ENCODE measurements around the gene RCAN3.
"Not testable (repeated sequence)": the region's sequence is repeated elsewhere in the genome, so short reads cannot be mapped to it uniquely, and the experiment has no call there.

RCAN3 gene

GRCh38 chr1:24487455-24487854, 15.2 kb upstream of the RCAN3 start:
- H3K4me2 ChIP-seq (ENCODE audit: low read depth, low read length) = no peak overlapping the region
- no peaks in the 10 kb centered on the region for H3K9me3 ChIP-seq (replicated peaks; ENCODE audit: insufficient read depth, low read length)
- no peaks in the 10 kb centered on the region for H3K27me3 ChIP-seq (replicated peaks; ENCODE audit: insufficient read depth, low read length)
- H3K27ac ChIP-seq (ENCODE audit: low read length) = no peak overlapping the region
- DNase-seq = no peak
- H3K4me1 ChIP-seq (ENCODE audit: low read length) = no peaks in the 10 kb centered on the region
- H3K9ac ChIP-seq (ENCODE audit: low read length) = no peak overlapping the region
- H3K79me2 ChIP-seq (ENCODE audit: low read length) = no peaks in the 10 kb centered on the region
- no peak overlapping the region for H3K4me3 ChIP-seq (ENCODE audit: low read length)
- no peaks in the 10 kb centered on the region for H3F3A ChIP-seq (ENCODE audit: insufficient read depth, low read length)
- no peak for TF ChIP-seq CTCF (IDR thresholded peaks at IDR 0.05; ENCODE audit: low read length)
- no peak for TF ChIP-seq EZH2 (optimal IDR thresholded peaks at IDR 0.05; ENCODE audit: low read depth, low read length)
- no peaks in the 10 kb centered on the region for H3K9me2 ChIP-seq (replicated peaks; ENCODE audit: insufficient read depth, low read length)
- no peaks in the 10 kb centered on the region for H3K36me3 ChIP-seq (replicated peaks; ENCODE audit: insufficient read depth, low read length)
- H2AFZ ChIP-seq (ENCODE audit: low read length) = no peak overlapping the region
- no peaks in the 10 kb centered on the region for H4K20me1 ChIP-seq (ENCODE audit: insufficient read depth, low read length)

- H4K20me1 ChIP-seq (ENCODE audit: insufficient read depth, low read length); DNase-seq; H3K27me3 ChIP-seq (replicated peaks; ENCODE audit: insufficient read depth, low read length); H3K4me2 ChIP-seq (ENCODE audit: low read depth, low read length); H3K9me3 ChIP-seq (replicated peaks; ENCODE audit: insufficient read depth, low read length); H2AFZ ChIP-seq (ENCODE audit: low read length); H3F3A ChIP-seq (ENCODE audit: insufficient read depth, low read length); H3K4me1 ChIP-seq (ENCODE audit: low read length); H3K36me3 ChIP-seq (replicated peaks; ENCODE audit: insufficient read depth, low read length); H3K4me3 ChIP-seq (ENCODE audit: low read length); H3K79me2 ChIP-seq (ENCODE audit: low read length); H3K9me2 ChIP-seq (replicated peaks; ENCODE audit: insufficient read depth, low read length); H3K27ac ChIP-seq (ENCODE audit: low read length); H3K9ac ChIP-seq (ENCODE audit: low read length): not testable (repeated sequence)
Observed at GRCh38 chr1:24488159-24488558, 14.5 kb upstream of the RCAN3 start.

- Histone ChIP-seq H3K79me2 (ENCODE audit: low read length) (no peaks in the 10 kb centered on the region), H3K36me3 (replicated peaks; ENCODE audit: insufficient read depth, low read length) (no peaks in the 10 kb centered on the region), H2AFZ (ENCODE audit: low read length) (no peak overlapping the region), H3K4me1 (ENCODE audit: low read length) (no peaks in the 10 kb centered on the region), H4K20me1 (ENCODE audit: insufficient read depth, low read length) (no peaks in the 10 kb centered on the region), H3K4me3 (ENCODE audit: low read length) (no peak overlapping the region), H3K9me3 (replicated peaks; ENCODE audit: insufficient read depth, low read length) (no peaks in the 10 kb centered on the region), H3F3A (ENCODE audit: insufficient read depth, low read length) (no peaks in the 10 kb centered on the region), H3K4me2 (ENCODE audit: low read depth, low read length) (no peak overlapping the region), H3K9me2 (replicated peaks; ENCODE audit: insufficient read depth, low read length) (no peaks in the 10 kb centered on the region), H3K27ac (ENCODE audit: low read length) (no peak overlapping the region), H3K27me3 (replicated peaks; ENCODE audit: insufficient read depth, low read length) (no peaks in the 10 kb centered on the region), H3K9ac (ENCODE audit: low read length) (no peak overlapping the region)
- DNase-seq = no peak
- TF ChIP-seq CTCF (IDR thresholded peaks at IDR 0.05; ENCODE audit: low read length) = no peak
Observed at GRCh38 chr1:24489674-24490073, 13.0 kb upstream of the RCAN3 start.

GRCh38 chr1:24490101-24490781, 12.4 kb upstream of the RCAN3 start:
- Histone ChIP-seq H3K4me2 (ENCODE audit: low read depth, low read length) (no peak overlapping the region), H4K20me1 (ENCODE audit: insufficient read depth, low read length) (no peaks in the 10 kb centered on the region), H3K9me2 (replicated peaks; ENCODE audit: insufficient read depth, low read length) (no peaks in the 10 kb centered on the region), H3K36me3 (replicated peaks; ENCODE audit: insufficient read depth, low read length) (no peaks in the 10 kb centered on the region), H3K4me3 (ENCODE audit: low read length) (no peak overlapping the region), H3K27me3 (replicated peaks; ENCODE audit: insufficient read depth, low read length) (no peaks in the 10 kb centered on the region), H2AFZ (ENCODE audit: low read length) (no peak overlapping the region), H3K27ac (ENCODE audit: low read length) (no peak overlapping the region), H3K9ac (ENCODE audit: low read length) (no peak overlapping the region), H3K9me3 (replicated peaks; ENCODE audit: insufficient read depth, low read length) (no peaks in the 10 kb centered on the region), H3K4me1 (ENCODE audit: low read length) (no peaks in the 10 kb centered on the region), H3F3A (ENCODE audit: insufficient read depth, low read length) (no peaks in the 10 kb centered on the region), H3K79me2 (ENCODE audit: low read length) (no peaks in the 10 kb centered on the region)
- no peak for DNase-seq
- TF ChIP-seq EZH2phosphoT487 (IDR thresholded peaks at IDR 0.05; ENCODE audit: low read length) (no peak), EZH2 (optimal IDR thresholded peaks at IDR 0.05; ENCODE audit: low read depth, low read length) (no peak), CTCF (IDR thresholded peaks at IDR 0.05; ENCODE audit: low read length) (no peak)

Data from MM.1S (cell line).